Measurements from ENCODE around the gene GPAM.

DNA sequence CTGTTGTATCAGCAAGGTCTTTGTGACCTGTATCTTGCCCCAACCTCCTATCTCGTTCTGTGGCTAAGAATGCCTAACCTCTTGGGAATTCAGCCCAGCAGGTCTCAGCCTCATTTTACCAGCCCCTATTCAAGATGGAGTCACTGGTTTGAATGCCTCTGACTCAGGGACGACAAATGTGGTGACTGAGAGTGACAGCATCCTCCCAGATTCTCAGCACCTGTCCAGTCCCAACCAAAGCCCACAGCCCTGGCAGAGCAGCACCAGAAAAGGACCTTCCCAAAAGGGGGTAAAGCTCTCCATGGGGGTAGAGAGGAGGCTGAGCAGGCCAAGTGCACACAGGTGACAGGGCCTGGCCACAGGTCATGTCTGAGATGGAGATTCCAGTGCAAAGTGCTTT is 35.4 kb upstream of the GPAM start:
- TF ChIP-seq POLR2AphosphoS5 (IDR thresholded peaks at IDR 0.05) (no peak), CTCF (IDR thresholded peaks at IDR 0.05) (no peak), POLR2A (IDR thresholded peaks at IDR 0.05) (no peak), EP300 (IDR thresholded peaks at IDR 0.05) (no peak)
